GM20431 (cell line): Measurements from ENCODE around the gene PABPC1L.

ENCODE experiments used
- in situ Hi-C: fragments of 300-500 bp; cut with MseI, MboI; formaldehyde crosslinking; loops from one replicate; pipeline ENCODE4 v1.15.0; 2020; ENCODE audit warnings: low sequenced_read_pairs; ENCODE audit not compliant: unreplicated experiment

Gene PABPC1L

DNA sequence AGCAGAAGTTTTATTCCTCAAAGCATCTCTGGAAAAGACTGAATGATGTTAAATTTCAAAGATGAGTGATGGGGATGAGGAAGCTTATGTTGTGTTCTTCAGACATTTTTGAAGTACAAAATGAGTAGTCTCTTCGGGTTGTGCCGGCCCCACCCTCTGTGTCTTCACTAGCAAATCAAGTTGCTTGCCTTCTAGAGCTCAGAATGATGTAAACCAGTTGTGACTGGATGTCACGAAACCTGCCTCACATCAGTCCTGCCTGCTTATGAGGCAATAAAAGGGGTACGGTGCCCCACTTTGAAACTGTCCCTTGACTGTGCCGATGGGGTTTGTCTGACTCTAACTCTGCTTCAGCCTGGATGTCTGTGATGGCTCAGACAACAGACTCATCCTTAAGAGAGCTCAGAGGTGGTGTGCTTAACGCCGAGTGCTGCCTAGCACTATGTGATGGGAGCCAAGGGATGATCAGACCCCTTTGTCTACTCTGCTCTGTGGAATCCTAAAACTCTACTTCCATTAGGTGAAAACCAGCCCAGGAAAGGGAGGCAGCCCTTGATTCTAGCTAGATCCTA is 31.3 kb downstream of the PABPC1L start:
- in situ Hi-C loops = no loop called here

DNA sequence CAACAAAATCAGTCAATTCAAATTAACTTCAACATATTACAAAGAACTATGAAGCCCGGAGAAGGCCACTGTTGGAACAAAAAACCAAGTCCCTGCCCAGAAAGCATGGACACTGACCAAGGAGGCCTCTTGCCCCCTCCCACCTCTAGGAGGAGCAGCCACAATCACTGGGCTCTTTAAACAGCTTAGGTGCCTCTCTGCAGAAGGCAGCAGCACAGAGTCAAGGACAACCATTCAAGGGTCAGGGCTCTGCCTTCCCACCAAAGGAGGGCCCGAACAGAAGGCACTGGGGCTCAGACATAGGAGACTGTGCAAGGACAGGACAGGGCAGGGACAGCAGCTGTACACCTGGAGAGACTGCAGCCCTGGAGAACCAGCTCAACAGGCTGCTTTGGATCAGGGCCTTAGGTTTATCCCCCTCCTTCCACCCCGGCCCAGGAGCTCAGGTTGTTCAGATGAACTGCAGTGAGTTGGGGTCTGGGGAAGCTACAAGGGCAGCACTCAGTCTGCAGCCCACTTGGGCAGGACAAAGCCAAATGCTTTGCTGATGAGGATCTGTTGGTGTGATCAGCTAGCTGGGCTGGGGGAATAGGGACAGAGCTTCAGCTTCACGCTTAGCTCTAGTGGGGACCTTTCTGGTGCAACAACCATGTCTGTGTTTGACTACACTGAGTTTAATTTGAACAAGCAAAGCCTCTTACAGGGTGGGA is 32.6 kb downstream of the PABPC1L start:
- in situ Hi-C loops = no loop called here

GRCh38 chr20:44943828-44944227 is 34.0 kb downstream of the PABPC1L start:
- in situ Hi-C loops = no loop called here

- in situ Hi-C loops = no loop called here
These were observed 35.4 kb downstream of the PABPC1L start for GRCh38 chr20:44945261-44945660.

- in situ Hi-C loops = no loop called here
These were observed 36.5 kb downstream of the PABPC1L start for GRCh38 chr20:44946271-44946852.

GRCh38 chr20:44948107-44948506 is 38.2 kb downstream of the PABPC1L start:
- in situ Hi-C loops = no loop called here

- in situ Hi-C loops = no loop called here
These were observed 38.7 kb downstream of the PABPC1L start for GRCh38 chr20:44948513-44948912.

DNA sequence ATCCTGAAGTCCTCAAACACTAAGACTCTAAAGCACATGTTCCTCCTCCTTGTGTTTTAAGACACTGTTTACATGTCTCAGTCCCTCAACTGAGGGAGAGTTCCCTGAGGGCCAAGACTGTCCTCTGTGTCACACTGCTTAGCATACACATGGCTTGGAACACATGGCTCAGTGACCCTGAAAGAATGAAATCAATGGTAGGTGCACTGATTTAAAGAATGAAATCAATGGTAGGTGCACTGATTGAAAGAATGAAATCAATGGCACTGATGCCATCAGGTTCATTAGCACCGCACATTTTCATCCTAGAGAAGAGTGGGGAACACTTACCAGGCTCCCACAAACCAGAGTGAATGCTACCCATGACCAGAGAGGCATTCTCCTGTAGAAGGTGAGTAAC is 40.5 kb downstream of the PABPC1L start:
- in situ Hi-C loops = no loop called here

DNA sequence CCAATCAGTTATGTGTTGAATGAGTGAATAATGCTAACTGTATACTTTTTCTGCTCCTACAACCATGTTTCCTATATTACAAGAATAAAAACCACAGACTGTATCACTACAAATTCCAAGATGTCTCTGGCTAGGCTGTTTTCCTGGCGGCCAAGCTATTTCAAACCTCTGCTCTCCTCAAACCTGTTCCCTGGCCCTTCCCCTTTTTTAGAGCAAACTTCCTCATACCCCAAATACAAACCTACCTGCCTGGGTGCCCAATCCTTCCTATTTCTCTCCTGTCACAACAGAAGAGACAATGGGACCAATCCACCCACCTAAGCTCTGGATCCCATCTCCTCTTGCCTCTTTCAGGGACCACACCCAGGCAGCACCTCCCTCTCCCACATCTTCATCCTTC is 42.9 kb downstream of the PABPC1L start:
- in situ Hi-C loops = no loop called here

- in situ Hi-C loops = no loop called here
These were observed 44.4 kb downstream of the PABPC1L start for GRCh38 chr20:44954211-44954610.

DNA sequence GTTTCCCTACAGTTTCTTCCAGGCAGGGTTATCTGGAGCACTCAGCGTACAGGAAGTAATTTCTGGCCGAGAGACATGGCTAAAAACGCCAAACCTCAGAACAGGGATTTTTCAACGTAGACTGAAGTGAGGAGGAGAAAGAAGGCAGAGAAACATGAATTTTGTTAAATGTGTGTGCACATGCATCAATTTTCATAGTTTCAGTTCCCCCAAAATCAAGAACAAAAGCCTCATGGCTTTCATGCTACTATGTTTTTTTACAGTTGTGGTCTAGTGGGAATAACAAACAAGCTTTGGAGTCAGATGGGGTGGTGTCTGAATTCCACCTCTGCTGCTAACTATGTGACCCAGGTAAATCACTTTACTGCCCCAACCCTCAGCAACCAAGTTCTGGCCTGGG is 45.4 kb downstream of the PABPC1L start:
- in situ Hi-C loops = no loop called here

DNA sequence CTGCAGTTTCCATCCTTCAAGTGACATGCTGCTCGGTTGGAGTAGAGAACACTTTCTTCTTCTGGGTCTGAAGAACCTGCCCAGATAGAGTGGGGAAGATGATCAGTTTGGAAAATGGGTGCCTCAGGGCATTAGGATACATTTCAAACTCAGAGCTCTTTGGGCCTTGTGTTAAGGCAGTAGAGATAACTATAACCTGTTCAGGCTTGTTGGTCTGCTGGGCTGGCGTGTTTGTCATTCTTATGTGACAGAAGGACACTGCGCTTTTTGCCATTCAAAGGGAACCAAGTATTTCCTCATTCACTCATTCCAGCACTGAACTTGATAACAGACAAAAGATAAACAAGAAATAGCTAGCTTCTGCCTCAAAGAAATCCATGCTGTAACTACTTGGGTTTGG is 46.5 kb downstream of the PABPC1L start:
- in situ Hi-C loops = no loop called here

DNA sequence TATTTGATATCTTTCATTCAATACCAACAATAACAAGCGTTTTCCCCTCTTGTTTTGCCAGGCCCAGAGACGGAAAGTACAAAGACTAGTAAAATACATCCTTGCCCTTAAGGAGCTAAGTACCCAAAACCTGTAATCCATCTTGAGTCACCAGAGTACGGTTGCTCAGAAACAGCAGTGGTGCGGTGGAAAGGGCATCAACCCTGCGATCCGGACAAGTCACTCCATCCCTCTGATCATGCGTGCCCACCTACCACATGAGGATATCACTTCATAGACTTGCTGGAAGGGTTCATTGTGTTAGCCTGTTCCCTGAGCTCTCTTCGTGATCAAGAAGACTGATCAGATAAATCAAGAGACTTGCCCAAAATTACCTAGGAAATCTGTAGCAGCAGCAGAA is 48.4 kb downstream of the PABPC1L start:
- in situ Hi-C loops = no loop called here

GRCh38 chr20:44959082-44959637 is 49.3 kb downstream of the PABPC1L start:
- in situ Hi-C loops = no loop called here

GRCh38 chr20:44959638-44960102 is 49.8 kb downstream of the PABPC1L start:
- in situ Hi-C loops = no loop called here

DNA sequence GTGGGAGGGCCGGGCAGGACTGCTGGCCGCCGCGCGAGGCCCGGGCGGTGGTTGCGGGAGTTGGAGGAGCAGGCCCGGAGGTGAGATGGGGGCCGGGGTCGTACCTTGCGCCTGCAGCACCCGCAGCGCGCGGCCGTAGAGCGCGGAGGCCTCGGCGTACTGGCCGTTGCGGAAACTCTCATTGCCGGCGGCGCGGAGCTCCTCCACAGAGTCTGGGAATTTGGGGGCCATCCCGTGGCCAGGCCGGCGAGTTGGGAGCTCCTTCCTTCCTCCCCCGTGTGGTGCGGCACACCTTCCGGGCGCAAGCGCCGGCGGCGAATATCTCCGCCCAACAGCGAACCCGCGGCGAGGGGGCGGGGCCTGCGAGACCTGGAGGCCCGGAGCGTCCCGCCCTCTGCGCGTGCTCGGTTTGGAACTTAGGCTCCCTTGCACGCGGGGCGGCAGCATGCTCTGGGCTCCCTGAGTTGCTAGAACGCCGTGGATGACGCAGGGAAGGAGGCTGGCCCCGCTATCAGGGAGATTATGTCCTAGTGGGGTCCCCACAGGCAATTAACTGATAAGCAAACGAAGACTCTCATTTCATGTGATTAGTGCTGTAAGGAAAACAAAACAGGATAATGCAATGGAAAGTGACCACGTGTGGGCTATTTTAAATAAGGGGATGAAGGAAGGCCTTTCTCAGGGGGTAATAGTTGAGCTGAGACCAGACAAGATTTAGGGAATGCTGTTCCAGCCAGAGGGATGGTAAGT is 50.4 kb downstream of the PABPC1L start, which contains the start of gene TOMM34:
Gene TOMM34, minus strand, starts transcription at position 295 of the 750 bp plus-strand sequence. Its CDS starts 64 bp downstream, at position 231.
- in situ Hi-C loops = no loop called here

DNA sequence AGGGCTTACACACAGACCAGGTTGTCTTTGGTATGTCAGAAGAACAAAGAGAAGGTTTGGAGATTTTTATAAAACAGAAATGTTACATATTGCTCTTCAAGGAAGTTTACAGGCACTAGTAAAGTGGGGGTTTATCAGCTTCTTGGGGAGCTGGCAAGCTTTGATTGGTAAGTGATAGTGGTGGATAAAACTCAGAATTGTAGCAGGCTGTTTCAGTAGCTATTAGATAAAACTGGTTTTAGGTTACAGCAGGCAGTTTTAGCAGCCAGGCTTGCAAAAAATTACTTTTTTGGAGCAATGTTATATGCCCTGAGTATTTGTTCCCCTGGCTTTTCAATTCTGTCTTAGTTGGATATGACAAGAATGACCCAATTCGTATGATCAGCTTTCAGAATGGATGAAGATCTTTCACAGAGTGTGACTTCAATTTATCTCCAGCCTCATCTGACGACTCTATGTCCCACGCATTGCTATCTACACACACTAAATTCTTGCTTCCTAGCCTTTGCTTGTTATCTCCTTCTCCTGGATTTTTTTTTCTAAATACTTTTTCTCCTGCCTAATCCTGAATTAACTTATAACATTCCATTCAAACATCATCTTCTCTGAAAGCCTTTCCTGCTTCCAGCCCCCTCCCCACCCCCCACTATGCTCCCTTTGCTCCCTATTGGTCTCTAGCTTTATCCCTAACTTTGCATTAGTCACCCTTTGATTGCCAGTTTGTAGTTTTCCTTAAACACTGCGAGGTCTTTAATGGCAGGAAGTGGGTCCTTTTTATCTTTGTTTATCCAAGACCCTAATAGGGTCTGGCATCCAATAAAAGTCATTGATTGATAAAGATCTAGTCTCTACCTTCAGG is 51.4 kb downstream of the PABPC1L start:
- in situ Hi-C loops = no loop called here

GRCh38 chr20:44961870-44962267 is 52.0 kb downstream of the PABPC1L start:
- in situ Hi-C loops = no loop called here

- in situ Hi-C loops = no loop called here
These were observed 52.6 kb downstream of the PABPC1L start for GRCh38 chr20:44962483-44962882.
